GM20000 (cell line): Measurements from ENCODE around the gene CENPS.

ENCODE experiments used
- DNase-seq: peaks from one replicate; pipeline ENCODE4 v3.0.0; 2012; ENCODE audit warnings: low spot score
- TF ChIP-seq, protein P1 (sequence below): IDR thresholded peaks from 2 replicates; pipeline ENCODE4 v1.5.1; 2012; ENCODE audit warnings: mild to moderate bottlenecking, control low read depth; ENCODE audit errors: extremely low read depth, missing control alignments

Gene CENPS

GRCh38 chr1:10430216-10431069, at the start of gene CENPS:
Gene CENPS (plus strand): TSS chr1:10430433. CDS start chr1:10430518, 85 bp downstream.
- TF ChIP-seq, protein P1, sequence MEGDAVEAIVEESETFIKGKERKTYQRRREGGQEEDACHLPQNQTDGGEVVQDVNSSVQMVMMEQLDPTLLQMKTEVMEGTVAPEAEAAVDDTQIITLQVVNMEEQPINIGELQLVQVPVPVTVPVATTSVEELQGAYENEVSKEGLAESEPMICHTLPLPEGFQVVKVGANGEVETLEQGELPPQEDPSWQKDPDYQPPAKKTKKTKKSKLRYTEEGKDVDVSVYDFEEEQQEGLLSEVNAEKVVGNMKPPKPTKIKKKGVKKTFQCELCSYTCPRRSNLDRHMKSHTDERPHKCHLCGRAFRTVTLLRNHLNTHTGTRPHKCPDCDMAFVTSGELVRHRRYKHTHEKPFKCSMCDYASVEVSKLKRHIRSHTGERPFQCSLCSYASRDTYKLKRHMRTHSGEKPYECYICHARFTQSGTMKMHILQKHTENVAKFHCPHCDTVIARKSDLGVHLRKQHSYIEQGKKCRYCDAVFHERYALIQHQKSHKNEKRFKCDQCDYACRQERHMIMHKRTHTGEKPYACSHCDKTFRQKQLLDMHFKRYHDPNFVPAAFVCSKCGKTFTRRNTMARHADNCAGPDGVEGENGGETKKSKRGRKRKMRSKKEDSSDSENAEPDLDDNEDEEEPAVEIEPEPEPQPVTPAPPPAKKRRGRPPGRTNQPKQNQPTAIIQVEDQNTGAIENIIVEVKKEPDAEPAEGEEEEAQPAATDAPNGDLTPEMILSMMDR, result peak; percentile 85
- peak; percentile 99 for DNase-seq

DNA sequence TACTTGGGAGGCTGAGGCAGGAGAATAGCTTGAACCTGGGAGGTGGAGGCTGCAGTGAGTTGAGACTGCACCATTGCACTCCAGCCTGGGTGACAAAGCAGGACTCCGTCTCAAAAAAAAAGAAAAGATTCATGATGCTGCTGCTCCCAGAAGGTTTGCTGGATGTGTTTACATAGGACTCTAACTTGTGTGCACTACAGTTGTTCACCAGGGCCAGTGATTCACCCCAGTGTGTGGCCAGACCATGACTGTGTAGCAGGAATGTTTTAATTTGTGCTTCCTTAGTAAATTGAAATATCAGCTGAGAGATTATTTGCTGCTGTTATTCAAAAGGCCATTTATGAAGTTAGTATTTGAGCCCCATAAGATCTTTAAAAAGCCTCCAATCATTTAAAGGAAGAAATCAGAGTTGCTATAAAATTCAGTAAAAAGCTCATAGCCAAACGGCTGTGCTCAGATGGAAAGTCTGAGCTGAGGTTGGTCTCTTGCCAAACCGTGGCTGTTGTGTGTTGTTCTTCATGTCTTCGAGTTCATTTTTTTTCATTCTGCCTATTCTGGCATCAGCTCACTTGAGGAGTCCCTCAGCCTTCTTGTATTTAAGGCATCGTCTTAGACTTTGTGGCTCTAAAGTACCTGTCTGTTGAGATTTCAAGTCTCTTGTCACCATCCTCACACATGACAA, 49.5 kb upstream of the CENPS start:
- TF ChIP-seq, protein P1, result no peak
- DNase-seq, result no peak

- TF ChIP-seq, protein P1, result no peak
- DNase-seq, result no peak
These were observed 46.6 kb upstream of the CENPS start for GRCh38 chr1:10383630-10384029.

DNA sequence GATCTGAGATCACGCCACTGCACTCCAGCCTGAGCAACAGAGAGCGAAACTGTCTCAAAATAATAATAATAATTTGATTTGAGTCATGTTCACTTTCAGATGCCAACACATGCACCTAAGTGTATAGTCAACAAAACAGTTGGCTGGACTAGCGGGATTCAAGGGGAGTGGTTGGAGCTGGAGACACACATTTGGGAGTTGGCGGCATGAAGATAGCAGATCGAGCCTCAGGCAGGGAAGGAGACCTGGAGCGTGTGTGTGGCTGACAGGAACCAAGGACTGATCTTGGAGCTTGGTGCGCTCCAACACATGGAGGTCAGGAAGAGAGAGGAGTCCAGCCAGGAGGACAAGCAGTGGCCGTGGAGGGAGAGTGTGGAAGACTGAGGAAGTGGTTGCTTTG, 46.0 kb upstream of the CENPS start:
- TF ChIP-seq, protein P1, result no peak
- DNase-seq, result no peak

GRCh38 chr1:10386761-10387676, 43.2 kb upstream of the CENPS start:
- no peak for DNase-seq
- TF ChIP-seq, protein P1, result no peak

- TF ChIP-seq, protein P1, result no peak
- peak; percentile 53 for DNase-seq
These were observed 42.4 kb upstream of the CENPS start for GRCh38 chr1:10387677-10388386.
